CD4-positive, alpha-beta T cell (primary cell): ENCODE measurements around the gene IKZF1. TPM values are rescaled to one million over a fixed set of nuclear protein-coding genes. Genes with fewer than 3 reads are reported as not detected.

Source experiments
- ATAC-seq: fragments of 200-7000 bp; cut with Tn5 transposase; one replicate; pipeline ENCODE4 v1.10.0; 2022; ENCODE audit warnings: mild to moderate bottlenecking; ENCODE audit not compliant: poor library complexity
- CTCF ChIA-PET: fragments of 350-600 bp; sonication (Branson Sonifier 250); formaldehyde crosslinking; loops from one replicate; lab custom pipeline; 2021; ENCODE audit warnings: antibody characterized with exemption, inconsistent platforms; lab: Charles Lee
- POLR2A ChIA-PET: fragments of 350-600 bp; sonication (Branson Sonifier 250); formaldehyde crosslinking; loops from one replicate; lab custom pipeline; 2021; ENCODE audit warnings: antibody characterized with exemption, inconsistent platforms; lab: Charles Lee
- DNase-seq, 14 experiments: peaks; one replicate each; pipeline ENCODE4 v3.0.0-alpha.2; 2013 to 2020; ENCODE audit warnings: mixed read lengths in 2 of 14
- H3K27ac ChIP-seq, 2 donors: one replicate each; pipeline versions ENCODE4 v1.5.1 to v1.7.0; 2013; ENCODE audit warnings: low read length in 2 of 2, low read depth in 1 of 2, mild to moderate bottlenecking in 1 of 2
- H3K27me3 ChIP-seq, 2 experiments: 1 replicate in 1 of 2; 2 replicates in 1 of 2; pipeline versions ENCODE4 v1.6.1 to v1.7.0; 2013; ENCODE audit warnings: low read length in 2 of 2, control low read depth in 1 of 2, mild to moderate bottlenecking in 1 of 2, moderate library complexity in 1 of 2; ENCODE audit not compliant: insufficient read depth in 2 of 2, control insufficient read depth in 1 of 2
- H3K36me3 ChIP-seq: one replicate; pipeline ENCODE4 v1.6.1; 2013; ENCODE audit warnings: low read length, control low read depth; ENCODE audit not compliant: insufficient read depth
- H3K4me1 ChIP-seq: one replicate; pipeline ENCODE4 v1.6.1; 2013; ENCODE audit warnings: low read length, control low read depth; ENCODE audit not compliant: insufficient read depth
- H3K4me3 ChIP-seq: one replicate; pipeline ENCODE4 v1.5.1; 2013; ENCODE audit warnings: mild to moderate bottlenecking, low read length, moderate library complexity
- H3K9me3 ChIP-seq, 2 experiments: 1 replicate in 1 of 2; 2 replicates in 1 of 2; pipeline versions ENCODE4 v1.6.1 to v1.7.0; 2013; ENCODE audit warnings: low read length in 2 of 2, mild to moderate bottlenecking in 2 of 2, control low read depth in 1 of 2, moderate library complexity in 1 of 2; ENCODE audit not compliant: control insufficient read depth in 1 of 2, insufficient read depth in 1 of 2
- H3K27ac Mint-ChIP-seq: one replicate; pipeline ENCODE4 v1.8.0; 2020; ENCODE audit warnings: mixed read lengths
- H3K27me3 Mint-ChIP-seq: one replicate; pipeline ENCODE4 v1.8.0; 2021; ENCODE audit warnings: mixed read lengths
- H3K36me3 Mint-ChIP-seq: one replicate; pipeline ENCODE4 v1.8.0; 2021; ENCODE audit warnings: low read depth, mixed read lengths
- H3K4me1 Mint-ChIP-seq: one replicate; pipeline ENCODE4 v1.8.0; 2021; ENCODE audit warnings: low read depth, mixed read lengths
- H3K4me3 Mint-ChIP-seq: one replicate; pipeline ENCODE4 v1.8.0; 2020; ENCODE audit warnings: mild to moderate bottlenecking, mixed read lengths
- H3K9me3 Mint-ChIP-seq: one replicate; pipeline ENCODE4 v1.8.0; 2020; ENCODE audit warnings: mixed read lengths
- intact Hi-C, 2 experiments: fragments of 100-400 bp; cut with DNase I in 1 of 2; cut with micrococcal nuclease in 1 of 2; formaldehyde crosslinking; loops; one replicate each; pipeline versions ENCODE4 v1.15.1 to v1.9.0; 2023 to 2025; cut with DNase I, micrococcal nuclease
- total RNA-seq, 174 experiments: library from RNA in 2 of 174; stranded (reverse) in 2 of 174; gene quantifications; one replicate each; pipeline ENCODE4 v1.2.3 and lab custom pipeline; 2021 to 2026
- TF ChIP-seq, protein P1 (sequence below): fragments of 200-600 bp; IDR thresholded peaks from one replicate; pipeline ENCODE4 v1.8.0; 2022; ENCODE audit warnings: antibody characterized with exemption, mild to moderate bottlenecking

The IKZF1 gene
- total RNA-seq, 2 experiments from 2014 or later: 297 to 300 TPM

- Histone ChIP-seq H3K4me1 (peaks cover 92% of the 10 kb centered on the region), H3K9me3 (no peaks in the 10 kb centered on the region), H3K36me3 (peaks cover 81% of the 10 kb centered on the region), H3K27me3 (no peaks in the 10 kb centered on the region), H3K4me3 (no peak overlapping the region), H3K27ac (peak overlapping the region; percentile 86 to 96)
- CTCF ChIA-PET: interaction anchor here (1.2 kb wide), 1 partner anchor 22 kb away, joined by 3 read pairs; no protein-coding TSS in a partner anchor
- H3K9me3 Mint-ChIP-seq: no peaks in the 10 kb centered on the region
- H3K4me3 Mint-ChIP-seq: peak overlapping the region; percentile 55
- no peak for ATAC-seq
- H3K4me1 Mint-ChIP-seq: peaks cover 97% of the 10 kb centered on the region
- POLR2A ChIA-PET: interaction anchor here (0.6 to 43.3 kb wide), 6 partner anchors 1 to 150 kb away, joined by 3 to 2111 read pairs (median 484); partner anchors contain the start of gene IKZF1
- H3K27ac Mint-ChIP-seq: no peak overlapping the region
- TF ChIP-seq, protein P1, sequence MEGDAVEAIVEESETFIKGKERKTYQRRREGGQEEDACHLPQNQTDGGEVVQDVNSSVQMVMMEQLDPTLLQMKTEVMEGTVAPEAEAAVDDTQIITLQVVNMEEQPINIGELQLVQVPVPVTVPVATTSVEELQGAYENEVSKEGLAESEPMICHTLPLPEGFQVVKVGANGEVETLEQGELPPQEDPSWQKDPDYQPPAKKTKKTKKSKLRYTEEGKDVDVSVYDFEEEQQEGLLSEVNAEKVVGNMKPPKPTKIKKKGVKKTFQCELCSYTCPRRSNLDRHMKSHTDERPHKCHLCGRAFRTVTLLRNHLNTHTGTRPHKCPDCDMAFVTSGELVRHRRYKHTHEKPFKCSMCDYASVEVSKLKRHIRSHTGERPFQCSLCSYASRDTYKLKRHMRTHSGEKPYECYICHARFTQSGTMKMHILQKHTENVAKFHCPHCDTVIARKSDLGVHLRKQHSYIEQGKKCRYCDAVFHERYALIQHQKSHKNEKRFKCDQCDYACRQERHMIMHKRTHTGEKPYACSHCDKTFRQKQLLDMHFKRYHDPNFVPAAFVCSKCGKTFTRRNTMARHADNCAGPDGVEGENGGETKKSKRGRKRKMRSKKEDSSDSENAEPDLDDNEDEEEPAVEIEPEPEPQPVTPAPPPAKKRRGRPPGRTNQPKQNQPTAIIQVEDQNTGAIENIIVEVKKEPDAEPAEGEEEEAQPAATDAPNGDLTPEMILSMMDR: no peak
- no peaks in the 10 kb centered on the region for H3K27me3 Mint-ChIP-seq
- peak in 1 of 14 experiments; percentile 4 for DNase-seq
- intact Hi-C loops: no loop called here
- peaks cover 94% of the 10 kb centered on the region for H3K36me3 Mint-ChIP-seq
Measured at GRCh38 chr7:50355817-50356178, 51.3 kb downstream of the IKZF1 start.

DNA sequence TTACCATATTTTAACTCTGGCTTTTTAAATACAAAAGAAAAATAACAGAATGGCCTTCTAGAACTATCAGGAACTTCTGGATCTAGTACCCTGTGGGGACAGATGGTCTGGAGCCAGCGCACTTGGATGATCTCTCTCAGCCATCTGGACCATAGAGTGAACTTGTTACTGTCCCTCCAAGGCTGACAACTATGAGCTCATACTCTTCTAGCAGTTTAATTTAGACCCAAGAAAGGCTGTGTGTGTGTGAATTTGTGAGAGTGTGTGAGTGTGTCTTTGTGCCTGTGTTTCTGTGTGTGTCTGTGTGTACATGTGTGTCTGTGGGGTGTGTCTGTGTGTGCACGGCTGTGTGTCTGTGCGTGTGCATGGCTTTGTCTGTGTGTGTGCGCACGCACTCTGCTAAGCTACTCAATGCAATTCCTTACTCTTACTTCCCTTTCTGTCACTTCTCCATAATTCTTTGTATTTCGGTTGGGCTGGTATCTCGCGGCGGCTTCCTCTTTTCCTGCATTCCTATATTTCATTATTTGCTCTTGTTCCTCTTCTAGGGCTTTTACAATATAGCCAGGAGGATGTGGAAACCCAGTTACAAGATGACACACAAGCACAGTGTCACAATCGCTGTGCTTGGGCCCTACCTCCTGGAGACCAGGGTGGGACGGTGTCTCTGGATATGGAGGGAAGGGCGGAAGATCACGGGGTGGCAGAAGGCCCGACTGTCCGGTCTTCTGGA is 51.9 kb downstream of the IKZF1 start:
- no peak overlapping the region for H3K4me3 ChIP-seq
- TF ChIP-seq, protein P1: no peak
- H3K4me3 Mint-ChIP-seq: peak overlapping the region; percentile 55
- CTCF ChIA-PET: interaction anchor here (1.2 kb wide), 1 partner anchor 23 kb away, joined by 3 read pairs; no protein-coding TSS in a partner anchor
- H3K27me3 ChIP-seq: no peaks in the 10 kb centered on the region
- peaks cover 95% of the 10 kb centered on the region for H3K4me1 ChIP-seq
- intact Hi-C loops: no loop called here
- H3K9me3 Mint-ChIP-seq: no peaks in the 10 kb centered on the region
- no peak overlapping the region for H3K27ac Mint-ChIP-seq
- H3K9me3 ChIP-seq: no peaks in the 10 kb centered on the region
- H3K36me3 ChIP-seq: peaks cover 86% of the 10 kb centered on the region
- peaks cover 97% of the 10 kb centered on the region for H3K4me1 Mint-ChIP-seq
- ATAC-seq (no peak), DNase-seq (peak in 3 of 14 experiments; percentile 20 to 69 (median 63))
- POLR2A ChIA-PET: interaction anchor here (0.6 to 43.3 kb wide), 6 partner anchors 1 to 151 kb away, joined by 3 to 2111 read pairs (median 484); partner anchors contain the start of gene IKZF1
- no peaks in the 10 kb centered on the region for H3K27me3 Mint-ChIP-seq
- peak overlapping the region; percentile 86 to 96 for H3K27ac ChIP-seq
- peaks cover 94% of the 10 kb centered on the region for H3K36me3 Mint-ChIP-seq

- peaks cover 94% of the 10 kb centered on the region for H3K36me3 Mint-ChIP-seq
- CTCF ChIA-PET: interaction anchor here (1.2 kb wide), 1 partner anchor 24 kb away, joined by 3 read pairs; no protein-coding TSS in a partner anchor
Measured at GRCh38 chr7:50356945-50357268, 52.4 kb downstream of the IKZF1 start.

More at GRCh38 chr7:50356945-50357268, 52.4 kb downstream of the IKZF1 start:
- H3K27me3 Mint-ChIP-seq: no peaks in the 10 kb centered on the region
- H3K9me3 Mint-ChIP-seq: no peaks in the 10 kb centered on the region
- peaks cover 94% of the 10 kb centered on the region for H3K4me1 Mint-ChIP-seq
- no peak for ATAC-seq
- DNase-seq: no peak
- no peak overlapping the region for H3K27ac Mint-ChIP-seq
- no peaks in the 10 kb centered on the region for H3K9me3 ChIP-seq
- intact Hi-C loops: no loop called here
- H3K27ac ChIP-seq: peak overlapping the region; percentile 86 to 96
- H3K4me3 ChIP-seq: no peak overlapping the region
- H3K36me3 ChIP-seq: peaks cover 86% of the 10 kb centered on the region
- POLR2A ChIA-PET: interaction anchor here (1.0 to 43.3 kb wide), 5 partner anchors 11 to 151 kb away, joined by 3 to 2111 read pairs (median 71); partner anchors contain the start of gene IKZF1
- TF ChIP-seq, protein P1: no peak
- H3K4me1 ChIP-seq: peaks cover 95% of the 10 kb centered on the region
- H3K27me3 ChIP-seq: no peaks in the 10 kb centered on the region
- H3K4me3 Mint-ChIP-seq: peak overlapping the region; percentile 30
